HG02623 (cell line): Measurements from ENCODE around the gene CYSRT1.

ENCODE experiments used
- ATAC-seq: cut with Tn5 transposase; IDR thresholded peaks from one replicate; pipeline ENCODE4 v1.9.1; 2021; ENCODE audit warnings: moderate library complexity; ENCODE audit not compliant: unreplicated experiment

The CYSRT1 gene

DNA sequence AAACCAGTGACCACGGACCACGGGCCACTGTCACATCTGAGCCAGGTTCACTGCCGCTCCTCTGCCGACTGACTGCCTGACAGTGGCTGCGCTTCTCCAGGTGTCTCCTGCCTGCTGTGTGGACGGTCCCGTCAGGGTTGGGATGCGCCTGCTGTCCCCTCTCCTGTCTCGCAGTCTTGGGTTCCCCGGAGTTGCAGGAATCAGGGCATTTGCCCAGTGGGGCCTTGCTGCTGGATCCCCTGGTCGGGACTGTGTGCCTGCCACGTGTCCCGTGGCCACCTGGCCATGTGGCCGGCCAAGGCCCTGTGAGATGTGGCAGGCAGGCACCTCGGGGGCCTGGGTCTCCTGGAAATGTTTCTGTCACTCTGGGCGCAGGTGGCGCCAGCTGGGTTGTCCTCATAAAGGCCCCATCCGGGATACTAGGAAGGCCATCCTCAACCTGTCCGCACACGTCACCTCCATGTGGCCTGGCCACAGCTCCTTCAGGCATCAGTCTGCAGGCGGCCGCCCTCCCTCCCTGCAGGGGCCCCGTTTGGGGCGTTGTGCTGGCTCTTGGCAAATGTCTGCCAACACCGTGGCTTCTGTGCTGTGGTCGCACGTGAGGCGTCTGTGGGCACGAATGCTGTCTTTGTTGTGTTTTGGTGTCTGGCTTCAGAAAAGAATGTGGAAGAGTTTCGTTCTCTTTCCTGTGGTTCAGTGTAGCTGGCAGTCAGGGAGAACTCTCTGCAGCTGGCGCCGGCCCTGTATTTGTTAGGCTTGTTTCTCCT lies 46.1 kb downstream of the CYSRT1 start:
- no peak for ATAC-seq

DNA sequence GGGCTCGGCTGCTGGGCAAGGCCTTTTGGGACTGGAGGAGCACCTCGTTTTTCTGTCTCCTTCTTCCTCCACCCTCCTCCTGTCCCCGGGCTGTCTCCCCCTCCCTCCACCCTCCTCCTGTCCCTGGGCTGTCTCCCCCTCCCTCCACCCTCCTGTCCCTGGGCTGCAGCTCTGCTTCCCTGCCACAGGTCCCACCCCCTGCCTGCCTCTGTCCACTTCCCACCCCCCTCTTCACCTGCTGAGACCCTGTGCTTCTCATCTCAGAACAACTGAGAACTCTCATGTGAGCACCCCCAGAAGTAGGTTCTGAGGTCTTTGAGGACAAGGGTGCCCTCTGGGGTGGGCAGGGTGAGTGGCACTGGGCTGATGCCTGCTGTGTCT lies 46.7 kb downstream of the CYSRT1 start:
- no peak for ATAC-seq

DNA sequence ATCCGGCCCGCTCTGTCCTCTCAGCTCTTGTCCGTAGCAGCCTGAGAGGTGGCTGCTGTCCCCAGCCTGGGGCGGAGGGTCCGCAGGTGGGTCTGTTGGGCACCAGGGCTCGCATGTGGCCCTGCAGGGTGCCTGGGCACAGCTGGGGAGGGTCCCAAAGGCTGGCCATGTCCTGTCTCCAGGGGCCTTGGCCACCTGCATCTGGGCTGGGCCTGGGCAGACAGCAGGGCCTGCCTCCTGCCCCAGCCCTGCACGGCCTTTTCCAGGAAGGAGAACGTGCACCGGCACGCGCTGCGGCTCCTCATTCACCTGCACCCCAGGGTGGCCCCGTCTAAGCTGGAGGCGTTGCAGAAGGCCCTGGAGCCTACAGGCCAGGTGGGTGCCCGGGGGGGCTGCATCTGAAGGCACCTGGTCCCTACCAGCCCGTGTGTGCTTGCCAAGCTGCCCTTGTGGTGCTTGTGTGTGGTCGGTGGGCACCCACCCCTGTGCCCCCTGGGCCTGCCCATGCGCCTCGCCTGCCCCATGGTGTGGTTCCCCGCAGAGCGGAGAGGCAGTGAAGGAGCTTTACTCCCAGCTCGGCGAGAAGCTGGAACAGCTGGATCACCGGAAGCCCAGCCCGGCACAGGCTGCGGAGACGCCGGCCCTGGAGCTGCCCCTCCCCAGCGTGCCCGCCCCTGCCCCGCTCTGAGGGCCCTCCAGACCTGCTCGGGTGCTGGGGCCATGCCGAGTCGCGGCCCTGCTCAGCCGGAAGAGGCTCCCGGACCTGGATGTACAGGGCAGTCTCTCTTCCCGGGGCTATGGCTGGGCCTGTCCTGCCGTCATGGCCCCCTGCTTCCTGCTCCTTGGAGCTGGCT lies 47.5 kb downstream of the CYSRT1 start:
- ATAC-seq: no peak

DNA sequence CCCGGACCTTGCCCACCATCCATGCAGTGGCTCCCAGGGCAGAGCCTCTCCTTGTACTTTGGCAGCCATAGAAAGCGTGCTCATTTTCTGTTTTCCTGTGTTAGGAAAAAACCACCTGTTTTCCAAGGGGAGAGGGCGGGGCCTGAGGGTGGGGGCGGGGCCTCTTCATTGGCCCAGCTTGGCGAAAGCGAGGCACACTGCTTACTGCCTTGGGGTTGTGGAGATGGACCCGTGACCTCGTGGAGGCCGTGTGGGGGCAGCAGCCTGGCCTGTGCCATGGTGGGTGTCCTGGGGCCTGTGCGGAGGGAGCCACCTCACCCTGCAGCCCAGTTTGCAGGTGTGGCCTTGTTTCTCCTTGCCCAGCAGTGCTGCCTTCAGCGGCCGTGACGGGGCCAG lies 48.1 kb downstream of the CYSRT1 start:
- ATAC-seq: no peak

DNA sequence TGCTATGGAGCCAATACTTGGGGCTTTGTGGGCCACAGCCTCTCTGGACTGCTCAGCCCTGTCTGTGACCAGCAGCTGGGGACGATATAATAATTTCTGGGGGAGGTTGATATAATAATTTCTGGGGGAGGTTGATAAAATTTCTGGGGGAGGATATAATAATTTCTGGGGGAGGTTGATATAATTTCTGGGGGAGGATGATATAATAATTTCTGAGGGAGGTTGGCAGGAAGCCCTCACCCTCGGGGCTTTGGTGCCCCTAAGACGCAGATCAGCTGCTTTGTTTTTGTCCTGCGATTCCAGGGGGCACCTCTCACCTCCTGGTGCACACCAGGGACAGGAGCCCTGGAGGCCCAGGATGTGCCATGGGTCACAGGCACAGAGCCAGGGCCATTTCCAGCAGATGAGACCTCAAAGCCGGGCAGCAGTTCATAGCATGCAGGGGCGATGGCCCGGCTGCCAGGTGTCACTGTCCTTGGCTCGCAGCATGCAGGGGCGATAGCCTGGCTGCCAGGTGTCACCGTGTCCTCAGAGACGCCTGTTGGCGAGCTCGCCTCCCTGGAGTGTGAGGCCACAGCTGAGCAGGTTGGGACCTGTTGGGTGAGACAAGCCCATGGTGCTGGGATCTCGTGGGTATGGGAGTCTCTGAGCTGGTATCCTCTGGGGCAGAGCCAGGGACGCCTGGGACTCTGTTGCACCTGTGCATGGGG lies 48.8 kb downstream of the CYSRT1 start:
- no peak for ATAC-seq

DNA sequence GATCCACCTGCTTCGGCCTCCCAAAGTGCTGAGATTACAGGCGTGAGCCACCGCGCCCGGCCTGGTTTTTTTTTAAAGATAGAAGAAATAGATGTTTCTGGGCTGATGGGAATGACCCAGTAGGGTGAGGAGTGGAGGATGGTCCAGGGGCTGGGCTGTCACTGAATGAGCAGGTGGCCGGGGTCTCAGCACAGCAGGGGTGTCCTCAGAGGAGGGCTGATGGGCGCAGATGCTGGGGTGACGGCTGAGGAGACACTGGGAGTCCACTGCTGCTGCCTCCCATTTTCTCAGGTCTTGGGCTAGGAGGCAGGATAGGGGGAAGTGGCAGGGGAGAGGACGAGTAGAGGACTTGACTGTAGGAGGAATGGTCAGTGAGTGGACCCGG lies 50.2 kb downstream of the CYSRT1 start:
- ATAC-seq: no peak
